SH-SY5Y (cell line): ENCODE results near the gene KIRREL2.

Experiments used
- GATA2 ChIP-seq: IDR thresholded peaks from 2 replicates; pipeline ENCODE4 v1.6.1; 2011; ENCODE audit warnings: mild to moderate bottlenecking, low read depth, low read length
- GATA3 ChIP-seq: IDR thresholded peaks from 2 replicates; pipeline ENCODE4 v1.6.1; 2011; ENCODE audit warnings: low read depth, mild to moderate bottlenecking, low read length, moderate library complexity

DNA sequence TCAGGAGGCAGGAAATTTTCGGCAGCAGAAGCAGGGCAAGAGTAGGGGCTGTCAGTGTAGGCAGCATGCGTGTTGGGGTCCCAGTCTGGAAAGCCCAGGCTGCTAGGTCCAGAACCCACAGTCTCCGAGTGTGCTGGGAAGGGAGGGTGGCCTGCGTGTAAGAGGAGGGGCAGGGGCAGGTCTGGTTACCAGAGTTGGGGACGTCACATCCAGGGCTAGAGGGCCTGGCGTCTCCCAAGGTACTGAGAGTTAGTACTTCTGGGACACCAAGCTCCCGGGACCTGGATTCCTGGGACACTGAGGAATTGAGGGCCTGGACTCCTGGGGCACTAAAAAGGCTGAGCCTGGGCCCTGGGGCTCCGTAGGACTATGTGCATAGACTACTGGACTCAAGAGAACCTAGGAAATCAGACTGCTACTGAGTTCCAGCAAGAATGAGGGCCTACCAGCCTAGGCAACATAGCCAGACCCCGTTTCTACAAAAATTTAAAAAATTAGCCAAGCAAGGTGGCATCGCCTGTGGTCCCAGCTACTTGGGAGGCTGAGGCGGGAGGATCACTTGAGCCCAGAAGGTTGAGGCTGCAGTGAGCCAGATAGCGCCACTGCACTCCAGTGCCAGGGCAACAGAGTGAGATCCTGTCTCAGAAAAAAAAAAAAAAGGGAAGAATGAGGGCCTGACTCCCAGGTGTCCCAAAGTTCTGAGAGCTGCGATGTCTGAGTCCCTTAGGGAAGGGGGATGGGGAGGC is 41.2 kb downstream of the KIRREL2 start:
- TF ChIP-seq GATA3: no peak
- TF ChIP-seq GATA2: no peak
